ENCODE results near the gene SPTBN5. TPM values are rescaled to one million over a fixed set of nuclear protein-coding genes. Genes with fewer than 3 reads are reported as not detected.

Gene SPTBN5
- total RNA-seq, 1 donor from 2014 or later = 0.17 TPM

GRCh38 chr15:41866872-41867579 is 26.8 kb downstream of the SPTBN5 start:
- no peak for TF ChIP-seq CTCF (IDR thresholded peaks at IDR 0.05; ENCODE audit: insufficient read depth, low read length, poor library complexity, severe bottlenecking)
- no peak for DNase-seq (ENCODE audit: low read depth)
- H3K27me3 ChIP-seq (ENCODE audit: control insufficient read depth, insufficient read depth, low read length) = peaks cover under 1% of the 10 kb centered on the region
- H3K4me3 ChIP-seq (ENCODE audit: low read depth, low read length) = no peak overlapping the region
- no peaks in the 10 kb centered on the region for H3K36me3 ChIP-seq (ENCODE audit: control insufficient read depth, insufficient read depth, low read length)

- H3K27me3 ChIP-seq (ENCODE audit: control insufficient read depth, insufficient read depth, low read length) = peaks cover 3% of the 10 kb centered on the region
- no peaks in the 10 kb centered on the region for H3K36me3 ChIP-seq (ENCODE audit: control insufficient read depth, insufficient read depth, low read length)
- no peak overlapping the region for H3K4me3 ChIP-seq (ENCODE audit: low read depth, low read length)
- TF ChIP-seq CTCF (IDR thresholded peaks at IDR 0.05; ENCODE audit: insufficient read depth, low read length, poor library complexity, severe bottlenecking) = no peak
- DNase-seq (ENCODE audit: low read depth) = no peak
Measured at GRCh38 chr15:41866263-41866703, 27.6 kb downstream of the SPTBN5 start.

GRCh38 chr15:41865490-41866055 is 28.3 kb downstream of the SPTBN5 start:
- TF ChIP-seq CTCF (IDR thresholded peaks at IDR 0.05; ENCODE audit: insufficient read depth, low read length, poor library complexity, severe bottlenecking) = no peak
- Histone ChIP-seq H3K4me3 (ENCODE audit: low read depth, low read length) (no peak overlapping the region), H3K27me3 (ENCODE audit: control insufficient read depth, insufficient read depth, low read length) (peaks cover 3% of the 10 kb centered on the region), H3K36me3 (ENCODE audit: control insufficient read depth, insufficient read depth, low read length) (no peaks in the 10 kb centered on the region)
- no peak for DNase-seq (ENCODE audit: low read depth)

GRCh38 chr15:41862515-41863116 is 31.2 kb downstream of the SPTBN5 start:
- DNase-seq (ENCODE audit: low read depth) = no peak
- no peak for TF ChIP-seq CTCF (IDR thresholded peaks at IDR 0.05; ENCODE audit: insufficient read depth, low read length, poor library complexity, severe bottlenecking)
- no peak overlapping the region for H3K4me3 ChIP-seq (ENCODE audit: low read depth, low read length)
- no peaks in the 10 kb centered on the region for H3K36me3 ChIP-seq (ENCODE audit: control insufficient read depth, insufficient read depth, low read length)
- H3K27me3 ChIP-seq (ENCODE audit: control insufficient read depth, insufficient read depth, low read length) = peaks cover 3% of the 10 kb centered on the region

GRCh38 chr15:41861736-41862356 is 32.0 kb downstream of the SPTBN5 start:
- Histone ChIP-seq H3K4me3 (ENCODE audit: low read depth, low read length) (no peak overlapping the region), H3K36me3 (ENCODE audit: control insufficient read depth, insufficient read depth, low read length) (no peaks in the 10 kb centered on the region), H3K27me3 (ENCODE audit: control insufficient read depth, insufficient read depth, low read length) (peaks cover 3% of the 10 kb centered on the region)
- no peak for DNase-seq (ENCODE audit: low read depth)
- no peak for TF ChIP-seq CTCF (IDR thresholded peaks at IDR 0.05; ENCODE audit: insufficient read depth, low read length, poor library complexity, severe bottlenecking)
